NCI-H748 (cell line): Measurements from ENCODE around the gene PRR14L.
"Not testable (repeated sequence)": the region's sequence is repeated elsewhere in the genome, so short reads cannot be mapped to it uniquely, and the experiment has no call there.

ENCODE experiments used
- DNase-seq: peaks from one replicate; lab custom pipeline; 2025; ENCODE audit not compliant: unreplicated experiment; lab: John Stamatoyannopoulos, UW

Gene PRR14L

DNA sequence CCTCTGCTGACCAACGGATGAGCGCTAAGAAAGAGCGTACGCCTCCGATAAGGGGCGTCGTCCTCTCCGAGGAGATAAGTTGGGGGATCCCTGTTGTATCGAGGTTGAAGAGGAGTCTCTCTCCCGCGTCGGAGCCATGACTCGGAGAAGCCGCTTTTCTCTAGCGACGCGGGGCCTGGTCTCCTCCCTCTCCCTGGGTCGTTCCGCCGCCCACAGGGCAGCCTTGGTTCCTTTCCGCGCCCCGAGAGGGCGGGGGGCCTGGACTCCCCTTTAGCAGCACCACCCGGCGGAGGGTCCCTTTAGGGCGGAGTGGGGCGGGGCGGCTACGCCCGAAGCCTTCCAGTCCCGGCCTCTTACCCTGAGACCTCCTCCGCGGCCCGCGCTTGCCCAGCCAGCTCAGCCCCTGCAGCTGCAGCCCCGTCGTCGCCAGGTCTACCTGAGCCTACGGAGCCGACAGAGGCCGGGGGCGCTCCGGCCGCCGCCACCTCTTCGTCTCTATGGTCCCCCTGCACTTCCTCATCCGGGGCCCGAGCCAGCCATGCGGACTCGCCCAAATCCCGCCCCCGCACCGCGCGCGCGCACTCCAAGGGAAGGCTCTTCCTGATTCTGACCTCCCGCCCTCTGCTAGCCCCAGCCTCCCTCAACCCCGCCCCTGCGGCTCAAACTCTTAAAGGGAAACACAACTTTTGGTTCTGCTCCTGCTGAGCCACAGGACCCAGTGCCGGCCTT, at the start of gene PRR14L:
PRR14L (minus strand) TSS at position 497 of the 729 bp plus-strand sequence. CDS start 11,272 bp downstream, outside the sequence.
- peak; percentile 95 for DNase-seq

DNA sequence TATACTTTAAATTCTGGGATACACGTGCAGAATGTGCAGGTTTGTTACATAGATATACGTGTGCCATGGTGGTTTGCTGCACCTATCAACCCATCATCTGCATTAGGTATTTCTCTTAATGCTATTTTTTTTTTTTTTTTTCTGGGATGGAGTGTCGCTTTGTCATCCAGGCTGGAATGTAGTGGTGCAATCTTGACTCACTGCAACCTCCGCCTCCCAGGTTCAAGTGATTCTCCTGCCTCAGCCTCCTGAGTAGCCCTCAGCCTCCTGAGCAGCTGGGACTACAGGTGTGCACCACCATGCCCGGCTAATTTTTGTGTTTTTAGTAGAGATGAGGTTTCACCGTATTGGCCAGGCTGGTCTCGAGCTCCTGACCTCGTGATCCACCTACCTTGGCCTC, 49.4 kb upstream of the PRR14L start:
- not testable (repeated sequence) for DNase-seq

DNA sequence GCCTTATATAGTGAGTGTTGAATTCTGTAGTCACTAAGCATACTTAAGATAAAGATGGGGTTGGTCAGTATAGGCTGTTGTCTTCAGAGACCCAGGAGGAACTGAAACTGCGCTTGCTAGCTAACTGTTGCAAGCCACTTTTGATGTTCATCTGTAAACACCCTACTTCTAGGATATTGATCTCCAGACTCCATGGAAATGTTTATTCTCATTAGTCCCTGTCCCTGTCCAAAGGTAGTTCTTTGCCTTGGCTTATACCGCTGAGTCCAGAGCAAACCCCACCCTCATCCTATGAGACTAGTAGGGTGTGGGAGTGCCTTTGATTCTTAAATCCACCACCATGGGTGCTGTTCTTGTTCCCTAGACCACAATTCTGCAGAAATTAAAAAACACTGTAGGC, 40.3 kb upstream of the PRR14L start:
- no peak for DNase-seq

DNA sequence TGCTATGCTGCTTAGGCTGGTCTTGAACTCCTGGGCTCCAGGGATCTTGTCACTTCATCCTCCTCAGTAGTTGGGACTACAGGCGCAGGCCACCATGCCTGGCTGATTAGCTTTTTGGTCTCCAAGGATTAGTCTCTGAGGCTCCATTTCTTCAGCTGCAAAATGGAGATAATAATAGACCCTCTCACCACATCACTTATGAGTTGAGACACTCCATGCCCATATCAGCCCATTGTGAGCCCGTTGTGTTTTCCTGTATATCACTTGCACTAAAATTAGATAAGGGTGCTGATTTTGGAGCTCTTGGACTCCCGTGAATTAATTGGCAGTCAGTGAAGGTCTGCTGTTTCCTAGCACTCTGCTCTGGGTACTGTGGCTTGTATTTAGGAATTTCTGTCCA, 39.9 kb upstream of the PRR14L start:
- no peak for DNase-seq

DNA sequence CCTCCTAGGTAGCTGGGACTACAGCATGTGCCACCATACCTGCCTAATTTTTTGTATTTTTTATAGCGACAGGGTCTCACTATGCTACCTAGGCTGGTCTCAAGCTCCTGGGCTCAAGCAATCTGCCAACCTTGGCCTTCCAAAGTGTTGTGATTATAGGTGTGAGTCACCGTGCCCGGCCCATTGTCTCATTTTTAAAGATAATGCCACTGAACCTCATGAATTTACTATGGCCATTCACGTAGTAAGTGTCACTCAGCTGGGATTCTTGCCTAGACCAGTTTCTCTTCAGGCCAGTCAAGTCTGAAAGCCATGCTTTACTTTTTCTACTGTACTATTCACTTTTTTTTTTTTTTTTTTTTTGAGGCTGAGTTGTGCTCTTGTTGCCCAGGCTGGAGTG, 26.3 kb upstream of the PRR14L start:
- no peak for DNase-seq

DNA sequence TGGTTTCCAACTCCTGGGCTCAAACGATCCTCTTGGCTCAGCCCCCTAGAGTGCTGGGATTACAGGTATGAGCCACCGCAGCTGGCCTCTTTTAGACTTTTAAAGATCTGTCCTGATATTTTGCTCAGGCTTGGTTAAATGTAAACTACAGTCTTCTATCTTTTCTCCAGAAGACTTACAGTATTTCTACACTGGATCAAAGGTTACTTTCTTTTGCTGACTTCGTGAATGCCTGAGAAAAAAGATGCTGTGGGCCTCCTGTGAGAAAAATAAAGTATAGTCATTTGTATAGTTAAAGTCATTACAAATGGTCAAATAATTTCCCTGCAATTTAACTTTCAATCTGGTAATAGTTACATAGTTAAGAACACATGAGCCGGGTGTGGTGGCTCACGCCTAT, 23.5 kb upstream of the PRR14L start:
- DNase-seq, result no peak

DNA sequence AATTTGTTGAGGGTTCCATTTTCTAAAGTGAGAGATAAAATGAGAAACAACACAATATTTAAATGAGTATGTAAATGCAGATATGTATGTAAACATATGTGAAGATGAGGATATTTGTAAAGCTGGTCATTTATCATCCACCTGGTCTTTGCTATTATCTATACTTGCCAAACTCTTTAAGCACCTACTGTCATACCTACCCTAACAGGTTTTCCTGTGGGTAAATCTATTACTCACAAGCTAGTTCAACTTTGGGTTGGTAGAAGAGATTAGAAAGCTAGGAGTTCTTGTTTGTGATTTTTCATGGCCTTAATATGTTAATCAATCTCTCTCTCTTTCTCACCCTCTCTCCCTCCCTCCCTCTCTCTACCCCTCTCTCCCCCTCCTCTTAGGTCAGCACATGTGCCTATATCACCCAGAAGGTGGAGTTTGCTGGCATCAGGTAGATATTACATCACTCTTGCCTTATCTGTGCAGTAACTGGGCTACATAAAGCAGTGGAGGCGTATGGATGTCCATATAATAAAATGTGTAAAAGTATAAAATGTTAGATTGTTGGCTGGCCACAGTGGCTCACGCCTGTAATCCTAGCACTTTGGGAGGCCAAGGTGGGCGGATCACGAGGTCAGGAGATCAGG, 18.6 kb upstream of the PRR14L start:
- DNase-seq, result no peak

DNA sequence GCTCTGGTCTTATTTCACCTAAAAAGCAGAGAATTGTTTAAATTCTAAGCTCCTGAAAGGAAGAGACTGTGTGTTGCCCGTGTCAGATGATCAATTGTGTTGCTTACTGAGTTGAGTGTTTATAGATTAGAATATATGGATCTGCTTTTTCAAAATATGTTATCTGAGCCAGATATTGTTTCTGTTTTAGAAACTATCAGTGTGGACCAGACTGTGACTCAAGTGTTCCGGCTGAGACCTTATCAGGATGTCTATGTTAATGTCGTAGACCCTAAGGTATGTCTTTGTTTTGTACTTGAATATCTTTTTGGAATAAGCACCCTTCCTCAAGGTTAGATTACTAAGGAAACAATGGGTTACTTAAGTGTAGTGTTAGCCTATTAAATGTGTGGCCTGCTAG, 14.9 kb upstream of the PRR14L start:
- DNase-seq, result no peak

DNA sequence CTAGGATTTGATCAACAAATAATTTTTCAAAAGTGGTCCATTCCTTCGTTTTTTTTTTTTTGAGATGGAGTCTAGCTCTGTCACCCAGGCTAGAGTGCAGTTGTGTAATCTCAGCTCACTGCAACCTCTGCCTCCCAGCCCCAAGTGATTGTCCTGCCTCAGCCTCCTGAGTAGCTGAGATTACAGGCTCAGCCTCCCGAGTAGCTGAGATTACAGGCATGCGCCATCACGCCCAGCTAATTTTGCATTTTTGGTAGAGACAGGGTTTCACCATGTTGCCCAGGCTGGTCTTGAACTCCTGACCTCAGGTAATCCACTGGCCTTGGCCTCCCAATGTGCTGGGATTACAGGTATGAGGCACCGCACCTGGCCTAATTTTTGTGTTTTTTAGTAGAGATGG, 8.9 kb upstream of the PRR14L start:
- DNase-seq, result not testable (repeated sequence)

DNA sequence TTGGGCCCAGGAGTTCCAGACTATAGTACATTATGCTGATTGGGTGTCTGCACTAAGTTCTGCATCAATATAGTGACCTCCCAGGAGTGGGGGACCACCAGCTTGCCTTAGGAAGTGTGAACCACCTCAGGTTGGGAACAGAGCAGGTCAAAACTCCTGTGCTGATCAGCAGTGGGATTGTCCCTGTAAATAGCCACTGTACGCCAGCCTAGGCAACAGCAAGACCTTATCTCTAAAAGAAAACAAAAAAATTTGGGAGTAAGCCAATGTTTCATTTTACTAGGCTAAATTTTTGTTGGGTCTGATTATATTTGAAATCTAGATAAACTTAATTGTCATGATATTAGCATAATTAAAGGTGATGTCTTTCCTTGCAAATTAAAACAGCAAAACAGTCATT, 7.3 kb upstream of the PRR14L start:
- DNase-seq, result no peak

DNA sequence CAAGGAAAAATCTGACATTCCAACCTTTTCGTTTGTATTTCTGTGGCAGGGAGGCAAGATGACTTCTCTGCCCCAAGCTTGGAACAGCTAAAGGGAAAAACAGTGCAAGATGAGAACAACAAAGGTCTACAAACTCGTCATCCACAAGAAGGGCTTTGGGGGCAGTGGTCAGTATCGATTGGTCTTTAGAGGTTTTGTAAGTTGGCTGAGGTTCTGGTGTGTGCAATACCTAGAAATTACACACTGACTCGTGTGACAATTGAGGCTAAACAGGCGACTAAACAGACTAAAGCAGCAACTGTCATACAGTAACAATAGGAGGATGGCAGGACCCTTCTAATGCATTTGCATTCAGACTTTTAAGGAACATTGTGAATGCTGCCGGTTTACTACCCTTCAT, 4.9 kb upstream of the PRR14L start:
- DNase-seq, result peak; percentile 9

DNA sequence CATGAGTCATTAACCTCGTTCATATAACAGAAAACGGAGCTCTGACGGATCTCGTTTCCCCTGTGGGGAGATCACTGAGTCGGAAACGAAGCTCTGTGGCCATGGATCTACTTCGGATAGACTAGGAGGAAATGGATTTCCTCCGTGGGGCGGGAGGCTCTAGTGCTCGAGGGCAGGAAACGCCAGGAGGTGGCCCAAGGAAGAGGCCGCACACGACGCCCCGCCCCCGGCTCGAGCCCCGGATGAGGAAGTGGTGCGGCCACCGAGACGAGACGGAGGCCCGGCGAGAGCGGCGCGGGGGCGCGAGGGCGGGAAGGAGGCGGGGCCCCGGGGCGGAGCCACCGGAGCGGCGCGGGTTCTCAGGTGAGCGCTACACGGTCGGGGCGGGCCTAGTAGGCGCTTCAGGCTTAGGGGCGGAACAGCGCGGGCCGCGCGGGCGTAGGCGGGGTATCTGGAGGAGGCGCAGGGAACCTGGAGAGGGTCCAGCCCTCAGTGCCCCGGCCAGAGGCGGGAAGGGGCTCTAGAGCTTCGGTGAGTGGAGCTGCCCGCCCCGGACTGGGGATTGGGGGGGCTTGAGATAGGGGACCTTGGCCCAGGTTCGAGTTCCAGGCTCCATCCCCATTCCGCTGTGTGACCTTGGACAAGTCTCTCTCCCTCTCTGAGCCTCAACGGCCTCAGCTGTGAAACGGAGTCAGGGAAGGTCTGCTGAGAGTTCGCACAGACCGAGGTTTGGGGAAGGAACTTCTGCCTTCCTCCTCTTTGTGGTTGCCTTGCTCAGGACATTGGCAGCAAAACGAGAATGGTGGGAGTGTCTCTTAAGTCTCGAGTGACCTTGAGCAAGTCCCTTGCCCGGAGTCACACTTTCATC, 3.9 kb upstream of the PRR14L start, which contains the start of gene DEPDC5:
DEPDC5 (plus strand) TSS at position 386 of the 868 bp plus-strand sequence. CDS start 903 bp downstream, outside the sequence.
- DNase-seq, result peak; percentile 92

DNA sequence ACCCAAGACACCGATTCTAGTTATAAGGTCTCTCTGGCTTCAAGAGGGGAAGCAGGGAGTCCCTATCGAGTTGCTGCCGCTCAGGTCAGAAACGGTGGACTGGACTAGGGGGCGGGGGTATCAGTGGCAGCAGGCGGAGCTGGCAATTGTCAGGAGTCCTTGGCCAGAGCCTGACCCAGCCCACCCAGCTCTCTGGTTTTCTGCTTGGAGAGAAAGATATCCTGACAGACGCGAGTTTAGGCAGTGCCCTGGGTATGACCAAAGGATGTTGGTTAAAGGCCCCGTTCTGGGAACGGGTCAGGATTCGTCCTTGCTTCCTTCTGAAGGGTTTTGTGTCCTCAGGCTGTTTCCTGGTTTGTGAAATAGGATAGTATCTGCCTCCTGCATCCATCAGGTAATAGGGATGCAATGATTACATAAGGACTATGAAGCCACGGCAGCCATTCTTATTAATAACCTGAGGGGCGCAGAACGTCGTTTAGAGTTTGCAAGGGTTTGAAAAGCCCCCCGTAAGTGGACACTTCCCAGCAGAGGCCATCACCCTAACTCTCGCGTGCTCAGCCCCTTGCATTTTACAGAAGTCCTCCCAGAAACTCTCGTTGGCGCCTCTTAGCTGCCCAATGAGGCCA, 3.2 kb upstream of the PRR14L start:
- peak; percentile 81 for DNase-seq

DNA sequence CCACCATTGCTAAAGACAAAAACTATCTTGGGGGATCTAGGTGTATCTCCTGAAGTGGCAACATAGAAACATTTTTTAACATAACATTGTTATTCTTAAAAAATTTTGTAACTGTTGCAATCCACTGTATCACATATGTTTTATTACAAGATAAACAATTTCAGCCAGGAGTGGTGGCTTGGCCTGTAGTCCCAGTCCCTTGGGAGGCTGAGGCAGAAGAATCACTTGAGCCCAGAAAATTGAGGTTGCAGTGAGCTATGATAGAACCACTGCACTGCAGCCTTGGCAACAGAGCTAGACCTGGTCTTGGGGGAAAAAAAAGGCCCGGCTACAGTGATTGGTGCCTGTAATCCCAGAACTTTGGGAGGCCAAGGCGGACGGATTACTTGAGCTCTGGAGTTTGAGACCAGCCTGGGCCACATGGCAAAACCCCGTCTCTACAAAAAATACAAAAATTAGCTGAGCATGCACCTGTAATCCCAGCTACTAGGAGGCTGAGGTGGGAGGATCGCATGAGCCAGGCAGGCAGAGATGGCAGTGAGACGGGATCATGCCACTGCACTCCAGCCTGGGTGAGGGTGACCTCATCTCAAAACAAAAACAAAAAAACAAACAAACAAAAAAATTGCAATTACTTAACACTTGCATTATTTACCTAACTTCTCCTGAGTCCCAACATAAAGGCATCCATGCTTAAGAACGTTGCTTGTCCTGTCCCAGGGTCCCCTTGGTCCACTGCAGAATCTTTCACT, 2.3 kb upstream of the PRR14L start:
- DNase-seq, result no peak

DNA sequence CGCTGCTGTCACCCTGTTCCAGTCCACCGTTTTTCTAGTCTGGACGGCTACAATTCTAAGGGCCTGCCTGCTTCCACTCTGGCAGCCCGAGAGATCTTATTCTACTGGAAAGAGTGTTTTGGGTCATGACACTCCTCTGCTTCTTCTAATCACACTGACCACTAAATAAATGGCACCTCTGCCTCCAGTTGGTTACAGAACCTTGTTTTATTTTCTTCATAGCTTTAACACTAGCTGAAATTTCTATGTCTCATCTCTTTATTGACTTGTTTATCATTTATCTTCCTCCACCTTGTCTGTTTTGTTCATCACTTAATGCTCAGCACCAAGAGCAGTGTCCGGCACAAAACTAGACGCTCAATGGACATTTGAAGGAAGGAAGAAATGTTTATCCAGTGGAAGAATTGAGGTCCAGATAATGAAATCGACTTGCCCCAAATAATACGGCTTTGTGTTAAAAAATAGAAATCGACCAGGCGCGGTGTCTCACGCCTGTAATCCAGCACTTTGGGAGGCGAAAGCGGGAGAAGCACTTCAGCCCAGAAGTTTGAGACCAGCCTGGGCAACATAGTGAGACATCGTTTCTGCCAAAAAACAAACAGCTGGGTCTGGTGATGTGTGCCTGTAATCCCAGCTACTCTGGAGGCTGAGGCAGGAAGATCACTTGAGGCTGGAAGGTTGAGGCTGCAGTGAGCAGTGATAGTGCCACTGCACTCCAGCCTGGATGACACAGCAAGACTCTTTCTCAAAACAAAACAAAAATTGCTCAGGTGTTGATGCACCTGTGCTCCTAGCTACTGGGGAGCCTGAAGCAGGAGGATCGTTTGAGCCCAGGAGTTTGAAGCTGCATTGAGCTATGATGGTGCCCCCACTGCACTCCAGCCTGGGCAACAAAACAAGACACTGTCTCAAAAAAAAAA, 693 bp upstream of the PRR14L start:
- no peak for DNase-seq

DNA sequence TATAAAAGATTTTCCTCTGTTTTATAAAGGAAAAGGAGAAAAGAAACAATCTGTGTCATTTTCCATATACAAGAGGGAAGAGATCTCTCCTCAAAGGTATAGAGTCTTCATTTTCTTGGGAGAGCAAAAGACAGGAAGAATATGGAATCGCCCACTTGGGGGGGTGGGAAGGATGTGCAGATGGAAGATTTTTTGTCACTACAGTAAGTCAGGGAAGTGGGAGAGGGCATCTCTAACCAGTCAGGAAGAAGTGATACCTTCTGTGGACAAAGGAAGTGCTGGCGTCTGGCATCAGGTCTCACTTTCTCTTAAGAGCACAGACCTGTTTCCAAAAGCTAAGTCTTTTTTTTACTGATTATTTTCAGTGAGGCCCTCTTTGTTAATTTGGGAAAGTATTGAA, 1.4 kb downstream of the PRR14L start:
- DNase-seq, result peak; percentile 6

DNA sequence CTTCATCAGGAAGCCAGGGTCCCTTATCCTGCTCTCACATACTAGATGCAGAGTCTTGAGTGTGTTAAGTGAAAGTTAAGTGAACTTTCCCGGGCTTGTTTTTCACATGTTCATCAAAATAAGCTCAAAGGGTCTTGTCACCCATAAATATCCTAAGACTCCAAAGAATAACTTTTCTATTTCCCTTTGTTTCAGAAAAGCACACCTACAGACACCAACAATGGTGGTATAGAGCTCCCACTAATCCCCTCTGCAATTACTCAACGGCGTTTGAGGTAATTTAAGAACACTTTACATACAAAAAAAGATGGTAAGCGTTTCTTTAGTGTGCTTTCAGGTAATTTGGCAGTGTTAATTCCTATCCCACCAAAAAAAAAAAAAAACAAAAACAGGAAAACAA, 2.5 kb downstream of the PRR14L start:
- no peak for DNase-seq

DNA sequence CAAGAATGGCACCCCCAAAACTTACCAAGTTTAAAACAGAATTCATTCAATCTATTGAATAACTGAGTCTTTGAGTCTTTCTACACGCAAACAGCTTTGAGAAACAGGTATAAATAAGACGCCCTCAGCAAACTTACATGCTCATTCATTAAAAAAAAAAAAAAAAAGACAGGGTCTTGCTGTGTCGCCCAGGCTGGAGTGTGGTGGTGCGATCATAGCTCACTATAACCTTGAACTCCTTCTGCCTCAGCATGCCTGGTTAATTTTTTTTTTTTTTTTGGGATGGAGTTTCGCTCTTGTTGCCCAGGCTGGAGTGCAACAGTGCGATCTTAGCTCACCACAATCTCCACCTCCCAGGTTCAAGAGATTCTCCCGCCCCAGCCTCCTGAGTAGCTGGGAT, 6.1 kb downstream of the PRR14L start:
- no peak for DNase-seq

DNA sequence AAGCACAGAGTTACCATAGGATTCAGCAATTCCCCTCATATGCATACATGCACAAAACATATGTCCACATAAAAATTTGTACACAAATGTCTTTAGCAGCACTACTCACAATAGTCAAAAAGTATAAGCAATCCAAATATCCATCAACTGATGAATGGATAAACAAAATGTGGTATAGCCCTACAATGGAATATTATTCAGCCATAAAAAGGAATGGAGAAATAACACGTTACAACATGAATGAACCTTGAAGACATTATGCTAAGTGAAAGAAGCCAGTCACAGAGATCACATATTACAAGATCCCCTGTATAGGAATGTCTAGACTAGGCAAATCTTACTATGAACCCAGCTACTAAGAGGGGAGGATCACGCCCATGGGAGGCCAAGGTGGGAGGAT, 7.2 kb downstream of the PRR14L start:
- no peak for DNase-seq
